ENCODE data around the gene WWOX. TPM values are rescaled to one million over a fixed set of nuclear protein-coding genes. Genes with fewer than 3 reads are reported as not detected.

The WWOX gene
- total and polyA plus RNA-seq, 2 of the 8 experiments (the other 6 are each of a cell fraction or from before 2014, with no cell fraction given): 5.4 to 16.7 TPM

DNA sequence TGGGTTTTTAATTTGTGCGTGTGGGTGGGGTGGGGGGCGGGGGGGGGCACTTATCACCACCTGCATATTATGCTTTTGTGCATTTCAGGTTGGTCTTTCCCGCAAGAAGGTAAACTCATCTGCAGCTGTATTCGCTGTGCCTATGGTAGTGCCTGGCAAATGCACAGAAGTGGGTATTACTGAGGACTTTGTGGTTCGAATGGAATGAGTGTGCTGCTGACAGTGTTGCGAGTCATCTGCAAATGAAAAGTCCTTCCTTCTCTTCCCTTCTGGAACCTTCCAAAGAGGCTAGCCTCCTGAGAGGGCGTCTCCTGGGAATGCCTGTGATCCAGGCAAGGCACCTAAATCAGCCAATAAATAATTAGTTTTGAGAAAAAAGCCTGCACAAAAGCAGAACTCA lies 968.1 kb downstream of the WWOX start (continued):
- TF ChIP-seq, protein P1, sequence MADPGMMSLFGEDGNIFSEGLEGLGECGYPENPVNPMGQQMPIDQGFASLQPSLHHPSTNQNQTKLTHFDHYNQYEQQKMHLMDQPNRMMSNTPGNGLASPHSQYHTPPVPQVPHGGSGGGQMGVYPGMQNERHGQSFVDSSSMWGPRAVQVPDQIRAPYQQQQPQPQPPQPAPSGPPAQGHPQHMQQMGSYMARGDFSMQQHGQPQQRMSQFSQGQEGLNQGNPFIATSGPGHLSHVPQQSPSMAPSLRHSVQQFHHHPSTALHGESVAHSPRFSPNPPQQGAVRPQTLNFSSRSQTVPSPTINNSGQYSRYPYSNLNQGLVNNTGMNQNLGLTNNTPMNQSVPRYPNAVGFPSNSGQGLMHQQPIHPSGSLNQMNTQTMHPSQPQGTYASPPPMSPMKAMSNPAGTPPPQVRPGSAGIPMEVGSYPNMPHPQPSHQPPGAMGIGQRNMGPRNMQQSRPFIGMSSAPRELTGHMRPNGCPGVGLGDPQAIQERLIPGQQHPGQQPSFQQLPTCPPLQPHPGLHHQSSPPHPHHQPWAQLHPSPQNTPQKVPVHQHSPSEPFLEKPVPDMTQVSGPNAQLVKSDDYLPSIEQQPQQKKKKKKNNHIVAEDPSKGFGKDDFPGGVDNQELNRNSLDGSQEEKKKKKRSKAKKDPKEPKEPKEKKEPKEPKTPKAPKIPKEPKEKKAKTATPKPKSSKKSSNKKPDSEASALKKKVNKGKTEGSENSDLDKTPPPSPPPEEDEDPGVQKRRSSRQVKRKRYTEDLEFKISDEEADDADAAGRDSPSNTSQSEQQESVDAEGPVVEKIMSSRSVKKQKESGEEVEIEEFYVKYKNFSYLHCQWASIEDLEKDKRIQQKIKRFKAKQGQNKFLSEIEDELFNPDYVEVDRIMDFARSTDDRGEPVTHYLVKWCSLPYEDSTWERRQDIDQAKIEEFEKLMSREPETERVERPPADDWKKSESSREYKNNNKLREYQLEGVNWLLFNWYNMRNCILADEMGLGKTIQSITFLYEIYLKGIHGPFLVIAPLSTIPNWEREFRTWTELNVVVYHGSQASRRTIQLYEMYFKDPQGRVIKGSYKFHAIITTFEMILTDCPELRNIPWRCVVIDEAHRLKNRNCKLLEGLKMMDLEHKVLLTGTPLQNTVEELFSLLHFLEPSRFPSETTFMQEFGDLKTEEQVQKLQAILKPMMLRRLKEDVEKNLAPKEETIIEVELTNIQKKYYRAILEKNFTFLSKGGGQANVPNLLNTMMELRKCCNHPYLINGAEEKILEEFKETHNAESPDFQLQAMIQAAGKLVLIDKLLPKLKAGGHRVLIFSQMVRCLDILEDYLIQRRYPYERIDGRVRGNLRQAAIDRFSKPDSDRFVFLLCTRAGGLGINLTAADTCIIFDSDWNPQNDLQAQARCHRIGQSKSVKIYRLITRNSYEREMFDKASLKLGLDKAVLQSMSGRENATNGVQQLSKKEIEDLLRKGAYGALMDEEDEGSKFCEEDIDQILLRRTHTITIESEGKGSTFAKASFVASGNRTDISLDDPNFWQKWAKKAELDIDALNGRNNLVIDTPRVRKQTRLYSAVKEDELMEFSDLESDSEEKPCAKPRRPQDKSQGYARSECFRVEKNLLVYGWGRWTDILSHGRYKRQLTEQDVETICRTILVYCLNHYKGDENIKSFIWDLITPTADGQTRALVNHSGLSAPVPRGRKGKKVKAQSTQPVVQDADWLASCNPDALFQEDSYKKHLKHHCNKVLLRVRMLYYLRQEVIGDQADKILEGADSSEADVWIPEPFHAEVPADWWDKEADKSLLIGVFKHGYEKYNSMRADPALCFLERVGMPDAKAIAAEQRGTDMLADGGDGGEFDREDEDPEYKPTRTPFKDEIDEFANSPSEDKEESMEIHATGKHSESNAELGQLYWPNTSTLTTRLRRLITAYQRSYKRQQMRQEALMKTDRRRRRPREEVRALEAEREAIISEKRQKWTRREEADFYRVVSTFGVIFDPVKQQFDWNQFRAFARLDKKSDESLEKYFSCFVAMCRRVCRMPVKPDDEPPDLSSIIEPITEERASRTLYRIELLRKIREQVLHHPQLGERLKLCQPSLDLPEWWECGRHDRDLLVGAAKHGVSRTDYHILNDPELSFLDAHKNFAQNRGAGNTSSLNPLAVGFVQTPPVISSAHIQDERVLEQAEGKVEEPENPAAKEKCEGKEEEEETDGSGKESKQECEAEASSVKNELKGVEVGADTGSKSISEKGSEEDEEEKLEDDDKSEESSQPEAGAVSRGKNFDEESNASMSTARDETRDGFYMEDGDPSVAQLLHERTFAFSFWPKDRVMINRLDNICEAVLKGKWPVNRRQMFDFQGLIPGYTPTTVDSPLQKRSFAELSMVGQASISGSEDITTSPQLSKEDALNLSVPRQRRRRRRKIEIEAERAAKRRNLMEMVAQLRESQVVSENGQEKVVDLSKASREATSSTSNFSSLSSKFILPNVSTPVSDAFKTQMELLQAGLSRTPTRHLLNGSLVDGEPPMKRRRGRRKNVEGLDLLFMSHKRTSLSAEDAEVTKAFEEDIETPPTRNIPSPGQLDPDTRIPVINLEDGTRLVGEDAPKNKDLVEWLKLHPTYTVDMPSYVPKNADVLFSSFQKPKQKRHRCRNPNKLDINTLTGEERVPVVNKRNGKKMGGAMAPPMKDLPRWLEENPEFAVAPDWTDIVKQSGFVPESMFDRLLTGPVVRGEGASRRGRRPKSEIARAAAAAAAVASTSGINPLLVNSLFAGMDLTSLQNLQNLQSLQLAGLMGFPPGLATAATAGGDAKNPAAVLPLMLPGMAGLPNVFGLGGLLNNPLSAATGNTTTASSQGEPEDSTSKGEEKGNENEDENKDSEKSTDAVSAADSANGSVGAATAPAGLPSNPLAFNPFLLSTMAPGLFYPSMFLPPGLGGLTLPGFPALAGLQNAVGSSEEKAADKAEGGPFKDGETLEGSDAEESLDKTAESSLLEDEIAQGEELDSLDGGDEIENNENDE (IDR thresholded peaks at IDR 0.05; ENCODE audit: insufficient replicate concordance, low read length): no peak
- TF ChIP-seq GABPA (IDR thresholded peaks at IDR 0.05; ENCODE audit: borderline replicate concordance, insufficient read depth, low read length) (no peak), HDAC2 (IDR thresholded peaks at IDR 0.05; ENCODE audit: borderline replicate concordance in 1 of 2, low read depth in 2 of 2, low read length in 2 of 2) (no peak)

Data from H1 (cell line).